Mesenchymal stem cell (in vitro differentiated cells and primary cell): Measurements from ENCODE around the gene PACSIN3.

Source experiments
- DNase-seq: peaks from one replicate; pipeline ENCODE4 v3.0.0-alpha.2; 2013
- H2AFZ ChIP-seq: one replicate; pipeline ENCODE4 v1.6.1; 2013; ENCODE audit warnings: low read depth, mild to moderate bottlenecking, control low read depth, inconsistent platforms, low read length, moderate library complexity
- H2AK5ac ChIP-seq: 2 replicates; pipeline ENCODE4 v1.6.1; 2013; ENCODE audit warnings: low read length, moderate library complexity, mild to moderate bottlenecking, inconsistent platforms; ENCODE audit not compliant: severe bottlenecking
- H2BK120ac ChIP-seq: one replicate; pipeline ENCODE4 v1.6.1; 2013; ENCODE audit warnings: low read depth, mild to moderate bottlenecking, inconsistent platforms, low read length, moderate library complexity
- H2BK12ac ChIP-seq, 2 experiments: one replicate each; pipeline ENCODE4 v1.6.1; 2013; ENCODE audit warnings: inconsistent platforms in 2 of 2, low read length in 2 of 2, mild to moderate bottlenecking in 2 of 2, moderate library complexity in 2 of 2, control low read depth in 1 of 2
- H2BK15ac ChIP-seq: one replicate; pipeline ENCODE4 v1.6.1; 2013; ENCODE audit warnings: mild to moderate bottlenecking, low read depth, inconsistent platforms; ENCODE audit not compliant: poor library complexity, severe bottlenecking
- H2BK5ac ChIP-seq: 2 replicates; pipeline ENCODE4 v1.6.1; 2013; ENCODE audit warnings: low read depth, mild to moderate bottlenecking, low read length, control low read depth, inconsistent platforms; ENCODE audit not compliant: poor library complexity, severe bottlenecking
- H3K14ac ChIP-seq, 2 experiments: one replicate each; pipeline ENCODE4 v1.6.1; 2013; ENCODE audit warnings: inconsistent platforms in 2 of 2, low read length in 2 of 2, control low read depth in 1 of 2, mild to moderate bottlenecking in 1 of 2, moderate library complexity in 1 of 2
- H3K18ac ChIP-seq, 2 experiments: one replicate each; pipeline ENCODE4 v1.6.1; 2013; ENCODE audit warnings: inconsistent platforms in 2 of 2, low read length in 2 of 2, control low read depth in 1 of 2, low read depth in 1 of 2, mild to moderate bottlenecking in 1 of 2
- H3K23ac ChIP-seq, 2 experiments: one replicate each; pipeline ENCODE4 v1.6.1; 2013; ENCODE audit warnings: inconsistent platforms in 2 of 2, low read length in 2 of 2, mild to moderate bottlenecking in 2 of 2, moderate library complexity in 2 of 2, control low read depth in 1 of 2
- H3K27ac ChIP-seq: 2 replicates; pipeline ENCODE4 v1.5.1; 2013; ENCODE audit warnings: mild to moderate bottlenecking, moderate library complexity, low read length, control low read depth, inconsistent platforms; ENCODE audit not compliant: poor library complexity, severe bottlenecking
- H3K27me3 ChIP-seq, 2 experiments: 2 replicates each; pipeline versions ENCODE4 v1.6.1 to v1.7.0; 2013; ENCODE audit warnings: low read length in 2 of 2, mild to moderate bottlenecking in 2 of 2, moderate library complexity in 2 of 2, control low read depth in 1 of 2, inconsistent platforms in 1 of 2; ENCODE audit not compliant: control insufficient read depth in 1 of 2, insufficient read depth in 1 of 2
- H3K36me3 ChIP-seq, 2 experiments: 2 replicates each; pipeline versions ENCODE4 v1.6.1 to v1.7.0; 2013; ENCODE audit warnings: low read length in 2 of 2, control low read depth in 1 of 2, inconsistent platforms in 1 of 2, low read depth in 1 of 2, mild to moderate bottlenecking in 1 of 2; ENCODE audit not compliant: insufficient read depth in 2 of 2, control insufficient read depth in 1 of 2
- H3K4ac ChIP-seq, 2 experiments: one replicate each; pipeline ENCODE4 v1.6.1; 2013; ENCODE audit warnings: inconsistent platforms in 2 of 2, low read length in 2 of 2, mild to moderate bottlenecking in 2 of 2, moderate library complexity in 2 of 2, control low read depth in 1 of 2, low read depth in 1 of 2
- H3K4me1 ChIP-seq: 2 replicates; pipeline ENCODE4 v1.6.1; 2013; ENCODE audit warnings: low read depth, low read length, control low read depth; ENCODE audit not compliant: control insufficient read depth, insufficient read depth
- H3K4me2 ChIP-seq: 2 replicates; pipeline ENCODE4 v1.6.1; 2013; ENCODE audit warnings: low read length, mild to moderate bottlenecking, inconsistent platforms; ENCODE audit not compliant: poor library complexity, severe bottlenecking
- H3K4me3 ChIP-seq, 2 experiments: 2 replicates each; pipeline versions ENCODE4 v1.5.1 to v1.7.0; 2013; ENCODE audit warnings: low read length in 2 of 2, mild to moderate bottlenecking in 2 of 2, control low read depth in 1 of 2, low read depth in 1 of 2; ENCODE audit not compliant: insufficient read depth in 1 of 2
- H3K79me1 ChIP-seq: replicated peaks from 2 replicates; pipeline ENCODE4 v1.6.1; 2013; ENCODE audit warnings: mild to moderate bottlenecking, control low read depth, low read length, inconsistent platforms; ENCODE audit not compliant: poor library complexity, severe bottlenecking
- H3K9ac ChIP-seq: 2 replicates; pipeline ENCODE4 v1.7.0; 2013; ENCODE audit warnings: mild to moderate bottlenecking, low read length, moderate library complexity
- H3K9me3 ChIP-seq: 2 replicates; pipeline ENCODE4 v1.7.0; 2013; ENCODE audit warnings: mild to moderate bottlenecking, low read length; ENCODE audit not compliant: control insufficient read depth
- H4K8ac ChIP-seq: one replicate; pipeline ENCODE4 v1.6.1; 2013; ENCODE audit warnings: inconsistent platforms, mild to moderate bottlenecking, low read length, moderate library complexity
- H4K91ac ChIP-seq: one replicate; pipeline ENCODE4 v1.6.1; 2013; ENCODE audit warnings: mild to moderate bottlenecking, low read length, inconsistent platforms
- WGBS: methylation state at CpG from one replicate; pipeline ENCODE4 v1.1.7; 2013; ENCODE audit warnings: mixed read lengths; 5-methylcytosine and 5-hydroxymethylcytosine counted together

Gene PACSIN3

GRCh38 chr11:47185305-47186075 lies 744 bp downstream of the PACSIN3 start:
- H2BK15ac ChIP-seq: peak overlapping the region; percentile 44
- H3K27ac ChIP-seq: peak overlapping the region; percentile 62
- H4K91ac ChIP-seq: peak overlapping the region; percentile 12
- 1% methylated on average over 36 of the region's 50 CpGs for WGBS
- H2BK120ac ChIP-seq: peak overlapping the region; percentile 52
- H3K9ac ChIP-seq: peak overlapping the region; percentile 87
- H3K4me2 ChIP-seq: peak overlapping the region; percentile 54
- no peak overlapping the region for H3K23ac ChIP-seq
- H3K18ac ChIP-seq: peak overlapping the region; percentile 89 to 95
- H3K36me3 ChIP-seq: peaks cover 0 to 29% of the 10 kb centered on the region in 2 experiments
- DNase-seq: peak; percentile 67
- H2BK5ac ChIP-seq: peak overlapping the region; percentile 15
- peak overlapping the region in 1 of 2 experiments; percentile 87 for H2BK12ac ChIP-seq
- H2AFZ ChIP-seq: peak overlapping the region; percentile 86
- H3K4me3 ChIP-seq: peak overlapping the region; percentile 83
- peak overlapping the region; percentile 65 to 94 for H3K14ac ChIP-seq
- H3K9me3 ChIP-seq: no peaks in the 10 kb centered on the region
- peaks cover 30% of the 10 kb centered on the region for H3K4me1 ChIP-seq
- H3K4ac ChIP-seq: peak overlapping the region; percentile 34 to 79
- no peaks in the 10 kb centered on the region for H3K27me3 ChIP-seq
- H3K79me1 ChIP-seq: peaks cover 14% of the 10 kb centered on the region
- H2AK5ac ChIP-seq: no peak overlapping the region
- peak overlapping the region; percentile 67 for H4K8ac ChIP-seq

- Histone ChIP-seq H3K23ac (no peak overlapping the region), H3K36me3 (peaks cover 4 to 36% of the 10 kb centered on the region in 2 experiments), H4K8ac (peak overlapping the region; percentile 79), H4K91ac (peak overlapping the region; percentile 14), H3K9me3 (no peaks in the 10 kb centered on the region), H3K4me2 (peak overlapping the region; percentile 54), H2BK15ac (peak overlapping the region; percentile 88), H3K4ac (peak overlapping the region; percentile 3 to 14), H3K27me3 (no peaks in the 10 kb centered on the region), H2BK12ac (no peak overlapping the region), H3K18ac (peak overlapping the region; percentile 63 to 95), H3K79me1 (peaks cover 19% of the 10 kb centered on the region), H3K4me1 (peaks cover 30% of the 10 kb centered on the region), H3K14ac (peak overlapping the region in 1 of 2 experiments; percentile 31), H2BK5ac (no peak overlapping the region), H3K27ac (peak overlapping the region; percentile 62), H3K9ac (peak overlapping the region; percentile 87), H2AK5ac (no peak overlapping the region), H3K4me3 (peak overlapping the region; percentile 83), H2BK120ac (no peak overlapping the region), H2AFZ (no peak overlapping the region)
- 28% methylated on average over 13 of the region's 13 CpGs for WGBS
- peak; percentile 17 for DNase-seq
Measured at GRCh38 chr11:47184711-47185304, 1.4 kb downstream of the PACSIN3 start.

DNA sequence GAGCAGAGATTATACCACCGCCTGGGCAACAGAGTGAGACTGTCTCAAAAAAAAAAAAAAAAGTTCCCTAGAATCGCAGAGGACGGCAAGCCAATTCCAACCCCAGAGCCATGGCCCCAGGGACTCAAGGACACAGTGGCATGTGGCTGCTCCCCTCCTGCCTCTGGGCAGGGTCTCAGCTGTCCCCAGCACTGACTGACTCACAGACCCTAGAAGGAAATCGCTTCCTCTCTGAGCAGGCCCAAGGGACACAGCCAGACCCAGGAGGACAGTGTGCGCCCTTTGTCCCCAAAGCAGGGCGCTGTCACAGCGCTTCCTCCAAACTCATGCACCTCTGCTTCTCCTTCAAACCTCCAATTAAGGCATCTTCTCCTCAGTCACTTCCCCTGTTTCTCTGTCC lies 2.3 kb downstream of the PACSIN3 start:
- Histone ChIP-seq H3K14ac (no peak overlapping the region), H2BK120ac (no peak overlapping the region), H2BK5ac (no peak overlapping the region), H3K9me3 (no peaks in the 10 kb centered on the region), H4K8ac (no peak overlapping the region), H4K91ac (no peak overlapping the region), H3K4me3 (no peak overlapping the region), H2AK5ac (no peak overlapping the region), H3K36me3 (peaks cover 11 to 44% of the 10 kb centered on the region in 2 experiments), H2BK15ac (no peak overlapping the region), H2BK12ac (no peak overlapping the region), H3K79me1 (peaks cover 25% of the 10 kb centered on the region), H3K23ac (no peak overlapping the region), H3K27me3 (no peaks in the 10 kb centered on the region), H3K4ac (peak overlapping the region in 1 of 2 experiments; percentile 74), H3K4me1 (peaks cover 28% of the 10 kb centered on the region), H2AFZ (no peak overlapping the region), H3K27ac (no peak overlapping the region), H3K18ac (peak overlapping the region in 1 of 2 experiments; percentile 61), H3K4me2 (no peak overlapping the region), H3K9ac (no peak overlapping the region)
- DNase-seq: no peak
- WGBS: 99% methylated on average over 7 of the region's 7 CpGs
